SW 1271 (cell line): ENCODE measurements around the gene KDM6A.
A peak's percentile ranks its signal among the peaks of the same experiment; 100 is the strongest.
"Not testable (repeated sequence)": the region's sequence is repeated elsewhere in the genome, so short reads cannot be mapped to it uniquely, and the experiment has no call there.

Experiments used
- DNase-seq, 2 experiments: peaks; one replicate each; lab custom pipeline; 2025; lab: John Stamatoyannopoulos, UW

KDM6A gene

DNA sequence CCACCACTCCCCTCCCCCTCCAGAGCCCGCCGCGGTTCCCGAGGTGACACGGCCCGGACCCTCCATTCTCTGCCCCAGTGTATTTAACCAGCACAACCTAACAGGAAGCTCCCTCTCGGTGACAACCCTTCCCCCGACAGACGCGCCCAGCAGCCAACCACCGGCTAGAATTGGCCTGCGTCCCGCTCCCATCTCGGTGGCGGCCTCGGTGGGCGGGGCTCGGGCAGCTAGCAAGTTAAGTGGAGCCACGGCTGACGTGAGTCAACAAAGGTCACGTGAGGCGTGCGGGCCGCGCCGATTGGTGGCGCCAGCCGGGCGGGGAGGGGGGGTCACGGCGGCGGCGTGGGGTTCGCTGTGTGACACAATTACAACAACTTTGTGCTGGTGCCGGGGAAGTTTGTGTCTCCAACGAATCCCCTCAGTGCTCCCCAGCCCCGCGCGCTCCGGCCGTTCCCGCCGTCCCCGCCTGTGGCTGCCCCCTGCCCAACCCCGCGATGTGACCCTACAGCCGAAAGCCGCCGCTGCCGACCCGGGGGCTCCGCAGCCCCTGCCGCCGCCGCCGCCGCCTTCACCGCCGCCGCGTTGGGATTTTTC lies at the start of gene KDM6A:
Gene KDM6A, plus strand, starts transcription at position 368 of the 594 bp plus-strand sequence. CDS start 364 bp downstream, outside the sequence.
- peak; percentile 17 to 78 for DNase-seq

DNA sequence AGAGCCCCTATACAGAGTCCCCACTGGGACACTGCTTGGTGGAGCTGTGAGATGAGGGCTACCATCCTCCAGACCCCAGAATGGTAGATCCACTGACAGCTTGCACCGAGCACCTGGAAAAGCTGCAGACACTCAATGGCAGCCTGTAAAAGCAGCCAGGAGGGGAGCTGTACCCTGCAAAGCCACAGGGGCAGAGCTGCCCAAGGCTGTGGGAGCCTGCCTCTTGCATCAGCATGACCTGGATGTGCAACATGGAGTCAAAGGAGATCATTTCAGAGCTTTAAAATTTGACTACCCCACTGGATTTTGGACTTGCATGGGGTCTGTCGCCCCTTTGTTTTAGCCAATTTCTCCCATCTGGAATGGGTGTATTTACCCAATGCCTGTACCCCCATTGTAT lies 49.8 kb upstream of the KDM6A start:
- DNase-seq = not testable (repeated sequence)

DNA sequence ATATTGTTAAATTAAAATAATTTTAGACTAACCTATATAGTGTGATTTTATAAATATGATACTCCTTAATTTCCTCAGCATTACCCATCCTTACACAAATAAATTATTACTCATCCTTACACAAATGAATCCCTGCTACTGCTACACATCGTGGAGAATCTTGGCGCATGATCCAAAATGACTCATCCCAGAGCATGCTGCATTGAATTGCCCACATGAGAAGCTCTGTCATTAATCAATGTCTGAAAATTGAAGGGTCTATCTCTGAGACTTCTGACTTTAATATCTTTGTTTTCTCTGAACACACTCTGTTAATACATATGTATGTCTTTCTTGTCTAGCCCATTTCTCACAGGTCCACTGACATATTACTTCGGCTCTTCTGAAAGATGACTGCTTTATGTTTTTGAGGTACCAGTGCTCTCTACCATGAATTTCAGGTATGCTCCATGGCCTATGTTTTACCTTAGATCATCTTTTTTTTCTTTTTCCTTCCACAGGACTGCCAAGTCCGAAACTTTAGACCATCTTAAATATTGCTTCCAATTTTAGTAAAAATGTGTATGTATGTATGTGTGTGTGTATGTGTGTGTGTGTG lies 44.9 kb upstream of the KDM6A start:
- no peak for DNase-seq

DNA sequence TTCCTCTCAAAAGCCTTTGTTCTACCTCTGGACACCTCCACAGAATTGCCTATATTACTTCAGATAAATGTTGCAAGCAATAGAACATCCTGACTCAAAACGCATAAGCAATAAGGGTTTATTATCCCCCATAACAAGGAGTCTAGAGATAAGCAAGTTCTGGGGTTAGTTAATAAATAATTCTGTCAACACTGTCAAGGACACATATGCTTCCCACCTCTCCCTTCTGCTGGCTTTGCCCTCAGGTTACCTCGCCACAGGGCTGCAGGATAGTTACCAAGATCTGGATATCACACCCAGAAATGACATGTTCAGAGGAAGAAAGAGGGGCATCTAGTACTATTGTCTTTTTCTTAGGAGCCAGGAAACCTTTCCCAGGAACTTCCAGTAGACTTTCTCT lies 43.2 kb upstream of the KDM6A start:
- DNase-seq = no peak

DNA sequence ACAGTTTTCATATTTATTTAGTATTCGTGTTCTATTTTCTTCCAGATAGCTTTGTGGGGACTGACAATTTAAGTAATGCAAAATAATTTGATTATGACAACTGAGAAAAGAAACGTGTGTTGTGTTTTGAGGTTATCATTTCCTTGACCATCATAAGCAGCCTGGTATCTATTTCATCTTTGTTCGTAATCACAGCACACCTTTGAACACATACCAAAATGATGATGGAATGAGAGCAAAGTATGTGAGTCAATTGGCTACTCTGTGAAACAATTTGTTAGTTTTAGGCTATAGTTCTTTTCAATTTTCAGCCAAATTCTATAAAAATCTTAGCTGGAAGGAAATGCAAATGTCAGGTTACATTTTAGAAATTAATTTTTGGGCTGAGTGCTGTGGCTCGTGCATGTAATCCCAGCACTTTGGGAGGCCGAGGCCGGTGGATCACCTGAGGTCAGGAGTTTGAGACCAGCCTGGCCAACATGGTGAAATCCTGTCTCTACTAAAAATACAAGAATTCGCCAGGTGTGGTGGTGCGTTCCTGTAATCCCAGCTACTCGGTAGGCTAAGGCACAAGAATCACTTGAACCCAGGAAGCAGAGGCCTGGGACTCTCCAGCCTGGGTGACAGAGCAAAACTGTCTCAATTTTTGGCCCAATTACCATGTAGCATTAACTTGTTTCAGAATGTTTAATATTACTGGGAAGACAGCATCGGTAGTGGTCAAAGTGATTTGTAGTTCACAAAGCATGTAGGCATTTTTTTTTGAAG lies 30.3 kb upstream of the KDM6A start:
- no peak for DNase-seq

DNA sequence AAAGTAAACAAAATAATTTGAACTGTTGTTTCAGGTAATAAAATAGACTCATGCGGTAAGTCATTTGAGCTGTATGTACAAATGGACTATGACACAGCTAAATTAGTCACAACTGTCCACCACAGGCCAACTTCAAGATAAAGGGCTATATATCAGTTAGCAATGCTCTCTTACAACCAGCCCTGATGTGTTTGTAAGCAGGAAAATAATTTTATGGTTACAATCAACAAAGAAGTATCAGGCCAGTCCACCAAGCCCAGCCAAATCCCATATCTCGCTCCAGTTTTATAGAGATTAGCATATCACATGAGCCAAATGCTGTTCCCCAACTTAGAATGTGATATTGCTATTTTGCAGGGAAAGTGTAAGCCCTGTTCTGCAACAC lies 29.7 kb upstream of the KDM6A start:
- DNase-seq = no peak

DNA sequence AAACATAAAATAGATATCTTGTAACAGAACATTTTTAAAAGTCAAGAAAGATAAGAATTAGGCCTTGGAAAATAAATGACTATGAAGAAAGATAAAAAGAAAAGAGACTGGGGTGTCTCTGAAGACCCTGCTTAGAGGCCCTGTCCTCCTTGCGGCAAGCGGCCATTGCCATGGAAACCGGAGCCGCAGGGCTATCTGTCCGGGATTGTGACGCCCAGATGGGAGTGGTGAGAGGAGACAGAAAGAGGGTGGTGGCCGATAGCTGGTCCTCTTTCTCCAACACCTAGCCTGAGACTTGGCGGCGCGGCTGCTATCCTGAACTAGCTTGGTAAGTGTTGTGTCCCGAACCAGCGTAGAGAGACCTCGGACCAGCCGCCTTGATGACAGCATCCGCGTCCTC lies 29.2 kb upstream of the KDM6A start, which contains the start of gene DUSP21:
Gene DUSP21, plus strand, starts transcription at position 269 of the 400 bp plus-strand sequence. Its CDS starts 112 bp downstream, at position 381.
- no peak for DNase-seq

DNA sequence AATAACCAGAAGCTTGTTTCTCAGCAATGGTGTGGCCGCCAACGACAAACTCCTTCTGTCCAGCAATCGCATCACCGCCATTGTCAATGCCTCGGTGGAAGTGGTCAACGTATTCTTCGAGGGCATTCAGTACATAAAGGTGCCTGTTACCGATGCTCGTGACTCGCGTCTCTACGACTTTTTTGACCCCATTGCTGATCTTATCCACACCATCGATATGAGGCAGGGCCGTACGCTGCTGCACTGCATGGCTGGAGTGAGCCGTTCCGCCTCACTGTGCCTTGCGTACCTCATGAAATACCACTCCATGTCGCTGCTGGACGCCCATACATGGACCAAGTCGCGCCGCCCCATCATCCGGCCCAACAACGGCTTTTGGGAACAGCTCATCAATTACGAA lies 28.8 kb upstream of the KDM6A start:
- DNase-seq = no peak

DNA sequence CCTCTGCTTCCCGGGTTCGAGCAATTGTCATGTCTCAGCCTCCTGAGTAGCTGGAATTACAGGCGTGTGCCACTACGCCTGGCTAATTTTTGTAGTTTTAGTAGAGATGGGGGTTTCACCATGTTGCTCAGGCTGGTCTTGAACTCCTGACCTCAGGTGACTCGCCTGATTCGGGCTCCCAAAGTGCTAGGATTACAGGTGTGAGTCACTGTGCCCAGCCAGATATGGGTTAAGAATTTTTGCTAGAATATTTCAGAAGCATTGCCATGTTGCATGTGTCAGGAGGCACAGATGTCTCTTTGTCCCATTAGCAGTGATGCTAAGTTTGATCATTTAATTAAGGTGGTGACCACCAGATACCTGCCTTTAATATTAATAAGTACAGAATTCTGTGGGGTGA lies 22.1 kb upstream of the KDM6A start:
- DNase-seq = not testable (repeated sequence)

DNA sequence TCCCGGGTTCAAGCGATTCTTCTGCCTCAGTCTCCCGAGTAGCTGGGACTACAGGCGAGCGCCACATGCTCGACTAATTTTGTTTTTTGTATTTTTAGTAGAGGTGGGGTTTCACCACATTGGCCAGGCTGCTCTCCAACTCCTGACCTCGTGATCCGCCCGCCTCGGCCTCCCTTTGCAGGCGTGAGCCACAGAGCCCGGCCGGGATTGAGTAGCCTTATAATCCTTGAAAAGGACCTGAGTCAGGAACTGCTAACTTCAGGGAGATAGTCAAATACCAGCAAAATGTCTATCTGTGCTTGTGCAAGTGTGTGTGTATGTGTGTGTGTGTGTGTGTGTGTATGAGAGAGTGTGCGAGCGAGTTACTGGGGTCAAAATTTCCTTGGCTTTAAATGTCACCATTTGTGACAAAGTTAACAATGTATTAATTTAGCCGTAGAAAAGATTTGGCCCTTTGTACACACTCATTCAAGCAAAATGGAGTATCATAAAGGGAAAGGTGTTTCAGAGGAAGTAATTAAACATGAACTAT lies 1.8 kb upstream of the KDM6A start:
- no peak for DNase-seq

DNA sequence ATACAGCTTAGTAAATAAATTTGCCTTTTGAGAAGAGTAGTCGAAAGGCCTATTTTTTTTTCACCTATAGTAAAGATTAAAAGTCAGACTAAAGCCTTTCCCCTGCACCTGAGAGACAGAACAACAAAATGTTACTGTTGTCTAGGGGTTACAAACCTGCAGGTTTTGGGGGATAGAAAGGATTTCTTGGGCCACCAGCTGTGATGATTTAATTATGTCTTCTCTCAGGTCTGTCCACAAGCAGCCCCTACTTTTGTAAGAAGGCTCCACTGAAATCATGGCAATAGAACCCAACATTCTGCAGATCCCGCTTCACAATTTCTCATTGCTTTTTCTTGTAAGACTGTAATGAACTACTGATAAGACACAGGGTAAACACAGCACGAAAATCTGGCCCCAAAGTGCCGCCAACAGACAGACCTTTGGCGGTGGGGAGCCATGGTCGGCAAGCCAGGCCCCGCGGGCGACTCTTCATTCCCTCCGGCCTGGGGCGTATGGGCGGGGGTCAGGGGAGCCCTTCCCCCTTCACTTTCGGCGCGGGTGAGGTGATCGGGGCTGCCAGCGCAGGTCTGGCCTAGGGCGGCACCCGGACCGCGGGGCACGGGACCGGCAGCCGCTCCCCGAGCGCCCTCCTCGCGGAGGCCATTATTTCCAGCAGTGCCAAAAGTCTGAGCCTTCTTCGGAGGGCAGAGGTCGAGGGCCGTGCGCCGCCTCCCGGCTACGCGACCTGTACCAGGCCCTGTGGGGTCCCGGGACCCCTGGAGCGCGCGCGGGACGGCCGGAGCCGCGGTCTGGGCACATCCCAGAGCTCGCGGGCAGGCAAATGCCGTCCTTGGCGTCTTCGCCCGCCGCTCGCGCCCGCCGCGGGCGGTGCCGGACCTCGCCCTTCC lies 812 bp upstream of the KDM6A start:
- DNase-seq = no peak

DNA sequence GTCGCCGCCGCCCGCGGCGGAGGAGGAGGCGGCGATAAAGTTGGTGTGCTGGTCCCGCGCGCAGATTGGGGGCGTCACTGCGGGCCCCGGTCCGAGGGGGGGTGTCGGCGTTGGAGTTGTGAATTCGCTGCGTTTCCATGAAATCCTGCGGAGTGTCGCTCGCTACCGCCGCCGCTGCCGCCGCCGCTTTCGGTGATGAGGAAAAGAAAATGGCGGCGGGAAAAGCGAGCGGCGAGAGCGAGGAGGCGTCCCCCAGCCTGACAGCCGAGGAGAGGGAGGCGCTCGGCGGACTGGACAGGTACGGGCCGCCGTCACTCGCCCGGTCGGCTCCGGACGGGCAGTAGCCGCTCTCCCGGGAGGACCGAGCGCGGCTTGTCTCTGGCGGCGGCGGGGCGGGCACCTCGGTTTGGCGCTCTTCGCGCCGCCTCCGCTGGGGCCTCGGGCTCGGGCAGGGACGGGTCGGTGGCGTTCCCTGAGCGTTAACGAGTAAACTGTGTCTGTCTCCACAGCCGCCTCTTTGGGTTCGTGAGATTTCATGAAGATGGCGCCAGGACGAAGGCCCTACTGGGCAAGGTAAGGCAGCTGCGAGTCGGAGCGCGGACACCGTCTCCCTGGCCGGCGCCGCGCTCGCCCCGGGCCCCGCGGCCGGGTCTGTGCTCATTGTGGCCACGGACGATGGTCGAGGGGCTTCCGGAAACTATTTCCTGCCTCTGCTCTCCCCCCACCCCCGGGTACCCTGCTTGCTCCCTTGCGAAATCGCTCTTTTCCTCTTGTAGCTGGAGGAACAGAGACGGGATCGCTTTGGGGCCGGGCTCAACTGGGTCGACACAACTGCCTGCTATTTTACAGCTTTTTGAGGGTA lies 658 bp downstream of the KDM6A start:
- peak in 1 of 2 experiments; percentile 1 for DNase-seq

DNA sequence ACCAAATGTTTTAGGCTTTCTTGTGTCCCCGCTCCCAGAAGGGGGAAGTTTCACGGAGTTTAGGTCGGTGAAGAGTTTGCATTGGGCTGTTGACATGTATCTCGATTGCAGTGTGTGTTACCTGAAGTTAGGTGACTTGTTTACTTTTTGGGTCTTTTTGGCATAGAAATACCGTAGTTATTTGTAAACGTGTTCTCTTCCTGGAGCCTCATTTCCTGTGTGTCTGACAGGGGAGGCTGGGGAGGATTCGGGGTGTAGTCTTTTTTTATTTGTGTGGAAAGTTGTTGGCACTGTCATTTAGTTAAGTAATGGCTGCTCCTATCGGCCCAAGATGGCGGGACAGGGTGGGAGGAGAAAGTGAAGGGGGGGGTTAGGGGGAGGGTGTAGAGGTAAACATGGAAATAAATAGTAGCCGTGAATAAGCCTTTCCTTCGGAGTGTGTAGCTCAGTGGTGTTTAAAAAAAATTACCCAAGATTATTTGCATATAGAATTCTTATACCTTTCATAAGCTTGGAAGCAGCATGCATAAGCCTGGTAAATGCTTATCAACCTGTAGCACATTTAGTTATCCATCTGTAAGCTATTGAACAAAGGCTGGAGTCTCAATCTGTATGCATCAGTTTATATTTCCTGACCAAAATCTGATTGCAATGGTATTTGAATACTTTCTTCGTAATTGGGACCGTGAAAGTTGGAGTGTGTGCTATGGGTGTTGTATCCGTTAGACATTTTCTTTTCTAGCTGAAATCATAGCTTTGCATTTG lies 1.6 kb downstream of the KDM6A start:
- peak; percentile 1 to 31 for DNase-seq

DNA sequence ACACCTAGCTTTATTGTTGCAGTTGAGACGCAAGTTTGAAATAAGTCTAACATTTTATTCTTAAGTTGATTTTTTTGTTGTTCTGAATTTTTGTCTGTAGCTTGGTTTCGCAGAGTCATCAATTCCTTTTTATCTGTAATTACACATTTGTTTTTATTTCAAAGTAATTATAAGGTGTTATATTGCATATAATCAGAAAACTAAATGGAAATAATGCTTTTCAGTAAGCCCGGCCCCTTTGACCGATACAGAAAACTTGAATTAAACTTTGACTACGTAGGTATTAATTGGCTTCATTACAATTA lies 2.1 kb downstream of the KDM6A start:
- no peak for DNase-seq

DNA sequence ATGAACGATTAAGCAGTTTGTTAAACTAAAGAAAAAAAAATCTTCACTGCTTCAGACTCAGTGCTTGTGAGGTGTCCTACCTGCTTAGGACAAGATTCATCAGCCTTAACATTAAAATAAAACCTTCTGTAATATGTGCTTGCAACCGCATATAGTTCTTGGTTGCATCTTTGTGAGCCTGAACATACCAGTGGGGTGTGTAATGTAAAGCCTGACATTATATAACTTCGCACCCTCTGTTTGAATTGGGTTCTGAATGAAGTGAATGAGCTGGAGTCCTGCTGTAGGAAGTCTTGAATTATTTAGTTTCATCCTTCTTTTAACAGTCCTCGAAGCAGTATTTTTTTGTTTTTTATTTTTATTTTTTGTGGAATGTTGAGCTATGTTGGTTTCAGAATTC lies 3.1 kb downstream of the KDM6A start:
- DNase-seq = no peak

DNA sequence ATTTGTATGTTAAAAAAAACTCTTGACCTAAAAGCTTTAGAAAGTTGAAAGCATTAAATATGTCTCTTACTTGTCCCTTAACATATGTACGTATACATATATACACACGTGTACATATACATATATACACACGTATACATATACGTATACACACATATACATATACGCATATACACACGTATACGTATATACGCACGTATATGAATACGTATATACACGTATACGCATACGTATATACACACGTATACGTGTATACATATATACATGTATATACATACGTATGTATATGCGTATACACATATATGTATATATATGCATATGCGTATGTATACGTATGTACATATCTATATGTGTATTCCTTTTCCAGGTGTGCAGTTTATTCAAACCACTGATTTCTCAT lies 3.8 kb downstream of the KDM6A start:
- no peak for DNase-seq

DNA sequence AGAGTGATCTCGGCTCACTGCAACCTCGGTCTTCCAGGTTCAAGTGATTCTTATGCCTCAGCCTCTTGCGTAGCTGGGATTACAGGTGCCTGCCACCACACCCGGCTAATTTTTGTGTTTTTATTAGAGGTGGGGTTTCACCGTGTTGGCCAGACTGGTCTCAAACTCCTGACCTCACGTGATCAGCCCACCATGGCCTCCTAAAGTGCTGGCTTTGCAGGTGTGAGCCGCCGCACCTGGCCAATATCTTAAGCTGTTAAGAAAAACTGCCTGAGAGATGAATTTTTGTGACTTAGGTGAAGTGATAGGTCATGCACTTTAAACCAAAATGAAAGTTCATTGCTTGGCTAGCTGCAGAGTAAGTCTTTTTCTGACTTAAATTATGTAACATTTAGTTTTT lies 5.8 kb downstream of the KDM6A start:
- DNase-seq = no peak

DNA sequence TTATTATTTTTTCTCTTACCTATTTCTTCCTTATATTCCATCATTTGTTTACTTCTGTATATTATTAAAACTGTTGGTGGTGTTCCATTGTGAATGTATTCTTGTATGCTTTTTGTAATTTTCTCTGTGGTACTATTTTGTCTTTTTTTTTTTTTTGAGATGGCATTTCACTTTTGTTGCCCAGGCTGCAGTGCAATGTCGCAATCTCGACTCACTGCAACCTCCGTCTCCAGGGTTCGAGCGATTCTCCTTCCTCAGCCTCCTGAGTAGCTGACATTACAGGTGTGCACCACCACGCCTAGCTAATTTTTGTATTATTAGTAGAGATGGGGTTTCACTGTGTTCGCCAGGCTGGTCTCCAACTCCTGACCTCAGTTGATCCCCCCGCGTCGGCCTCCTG lies 8.6 kb downstream of the KDM6A start:
- no peak for DNase-seq

DNA sequence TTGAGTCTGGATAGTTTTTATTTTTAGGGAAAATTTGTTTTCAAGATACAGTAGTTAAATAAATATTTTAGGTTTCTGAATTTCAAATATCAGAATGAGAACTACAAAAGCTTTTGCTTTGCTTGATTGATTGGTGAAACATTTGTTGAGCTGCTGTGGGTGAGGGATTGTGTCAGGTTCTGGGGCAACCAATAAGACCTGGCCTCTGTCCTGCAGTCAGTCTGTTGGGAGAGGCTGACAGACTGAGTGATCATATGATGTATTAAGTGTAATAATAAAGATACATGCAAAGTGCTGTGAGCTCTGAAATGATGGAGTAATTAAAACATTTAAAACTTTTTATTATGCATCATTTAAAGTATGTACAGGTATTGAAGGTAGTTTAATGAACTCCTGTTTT lies 9.6 kb downstream of the KDM6A start:
- no peak for DNase-seq

DNA sequence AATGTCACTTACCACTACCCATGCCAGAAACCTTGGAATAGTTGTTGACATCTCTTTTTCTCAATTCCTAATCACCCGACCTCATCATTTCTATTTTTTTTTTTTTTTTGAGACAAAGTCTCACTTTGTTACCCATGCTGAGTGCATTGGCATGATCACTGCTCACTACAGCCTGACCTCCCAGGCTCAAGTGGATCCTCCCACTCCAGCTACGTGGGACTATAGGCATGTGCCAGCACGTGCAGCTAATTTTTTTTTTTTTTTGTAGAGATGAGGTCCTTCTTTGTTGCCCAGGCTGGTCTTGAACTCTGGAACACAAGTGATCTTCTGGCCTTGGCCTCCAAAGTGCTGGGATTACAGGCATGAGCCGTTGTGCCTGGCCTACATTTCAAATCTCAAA lies 12.0 kb downstream of the KDM6A start:
- no peak for DNase-seq

DNA sequence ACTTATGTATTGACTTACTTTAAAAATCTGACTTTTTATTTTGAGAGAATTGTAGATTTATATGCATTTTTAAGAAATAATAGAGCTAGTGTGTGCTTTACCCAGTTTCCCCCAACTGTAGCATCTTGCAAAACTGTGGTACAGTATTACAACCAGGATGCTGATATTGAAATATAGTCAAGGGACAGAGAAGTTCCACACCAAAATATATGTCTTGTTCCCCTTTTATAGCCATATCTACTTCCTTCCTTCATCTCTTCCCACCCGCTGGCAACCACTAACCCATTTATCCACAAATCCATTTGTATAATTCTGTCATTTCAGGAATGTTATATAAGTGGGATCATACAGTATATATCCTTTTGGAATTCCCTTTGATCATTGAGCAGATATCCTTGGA lies 16.8 kb downstream of the KDM6A start:
- DNase-seq = no peak
